Ascending aorta (tissue), 2 donors: ENCODE measurements around the gene C17orf75. TPM values are rescaled to one million over a fixed set of nuclear protein-coding genes. Genes with fewer than 3 reads are reported as not detected.
"Not testable (repeated sequence)": the region's sequence is repeated elsewhere in the genome, so short reads cannot be mapped to it uniquely, and the experiment has no call there.

Experiments
- DNase-seq, 2 donors: peaks; one replicate each; pipeline ENCODE4 v3.0.0-alpha.2; 2019; ENCODE audit warnings: low spot score in 2 of 2
- H3K27ac ChIP-seq, 2 donors: fragments of 200-600 bp; sonication (generic); one replicate each; pipeline ENCODE4 v1.5.1; 2016 to 2017; ENCODE audit warnings: mild to moderate bottlenecking in 1 of 2
- H3K27me3 ChIP-seq: fragments of 200-600 bp; sonication (generic); one replicate; pipeline ENCODE4 v1.5.1; 2017
- H3K36me3 ChIP-seq, 2 donors: fragments of 200-600 bp; sonication (generic); one replicate each; pipeline ENCODE4 v1.5.1; 2016
- H3K4me1 ChIP-seq, 2 donors: fragments of 200-600 bp; sonication (generic); one replicate each; pipeline ENCODE4 v1.5.1; 2016 to 2017; ENCODE audit warnings: mild to moderate bottlenecking in 1 of 2
- H3K4me3 ChIP-seq, 2 donors: fragments of 200-600 bp; sonication (generic); one replicate each; pipeline ENCODE4 v1.5.1; 2016 to 2017; ENCODE audit warnings: mild to moderate bottlenecking in 1 of 2
- H3K9me3 ChIP-seq, 2 donors: fragments of 200-600 bp; sonication (generic); one replicate each; pipeline ENCODE4 v1.5.1; 2016
- intact Hi-C: fragments of 100-400 bp; cut with DNase I; formaldehyde crosslinking; loops from one replicate; pipeline ENCODE4 v1.15.1; 2023
- total RNA-seq: library from RNA; depleted of rRNA; stranded (reverse); fragments of >200 nt; gene quantifications from one replicate; pipeline ENCODE4 v1.1.0, GENCODE V29; 2016
- TF ChIP-seq, protein P1 (sequence below), 3 experiments: fragments of 200-600 bp in 2 of 3; fragments of 450-650 bp in 1 of 3; sonication (generic) in 2 of 3; IDR thresholded peaks; one replicate each; pipeline ENCODE4 v1.5.1; 2016 to 2019; ENCODE audit warnings: antibody characterized with exemption in 3 of 3, mild to moderate bottlenecking in 1 of 3, moderate library complexity in 1 of 3

C17orf75 gene, protein sequence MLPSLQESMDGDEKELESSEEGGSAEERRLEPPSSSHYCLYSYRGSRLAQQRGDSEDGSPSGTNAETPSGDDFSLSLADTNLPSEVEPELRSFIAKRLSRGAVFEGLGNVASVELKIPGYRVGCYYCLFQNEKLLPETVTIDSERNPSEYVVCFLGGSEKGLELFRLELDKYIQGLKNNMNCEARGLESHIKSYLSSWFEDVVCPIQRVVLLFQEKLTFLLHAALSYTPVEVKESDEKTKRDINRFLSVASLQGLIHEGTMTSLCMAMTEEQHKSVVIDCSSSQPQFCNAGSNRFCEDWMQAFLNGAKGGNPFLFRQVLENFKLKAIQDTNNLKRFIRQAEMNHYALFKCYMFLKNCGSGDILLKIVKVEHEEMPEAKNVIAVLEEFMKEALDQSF
- 15.5 TPM for total RNA-seq

DNA sequence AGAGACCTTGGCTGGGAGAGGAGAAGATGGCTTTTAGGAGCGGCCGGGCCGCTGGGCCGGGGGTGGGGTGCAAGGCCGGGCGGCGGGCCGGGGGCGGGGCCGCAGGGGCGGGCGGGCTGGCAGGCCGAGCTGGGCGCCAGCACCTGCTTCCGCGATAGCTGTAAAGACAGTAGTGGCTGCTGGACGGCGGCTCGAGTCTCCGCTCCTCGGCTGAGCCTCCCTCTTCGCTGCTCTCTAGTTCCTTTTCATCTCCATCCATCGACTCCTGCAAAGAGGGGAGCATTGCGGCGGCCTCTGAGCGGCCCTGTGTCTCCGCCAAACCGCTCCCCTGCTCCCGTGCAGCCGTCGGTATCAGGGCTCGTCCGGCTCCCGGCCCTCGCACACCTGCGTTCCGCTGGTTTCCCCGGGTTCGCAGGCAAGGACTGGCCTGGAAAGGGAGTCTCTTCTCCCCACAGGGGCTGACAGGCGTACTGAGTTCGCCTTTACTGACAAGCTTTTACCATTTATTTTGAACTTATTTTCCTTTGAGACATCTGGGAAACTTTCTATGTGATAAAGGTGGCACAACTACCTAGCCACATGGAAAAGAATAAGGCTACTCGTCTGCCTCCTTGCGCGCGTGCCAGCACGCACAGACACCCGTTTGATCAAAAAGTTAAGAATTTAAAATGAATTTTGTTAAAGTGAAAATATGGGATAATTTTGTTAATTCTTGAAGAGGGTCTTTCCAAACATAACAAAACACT, at the start of gene C17orf75:
Gene C17orf75, minus strand, starts transcription at position 317 of the 746 bp plus-strand sequence. Its CDS starts 34 bp downstream, at position 283.
- H3K27me3 ChIP-seq: no peaks in the 10 kb centered on the region
- no peaks in the 10 kb centered on the region for H3K9me3 ChIP-seq
- intact Hi-C loops: no loop called here
- peak within 1 kb of the TSS; percentile 67 to 80 for H3K27ac ChIP-seq
- H3K4me1 ChIP-seq: peaks cover 0 to 9% of the 10 kb centered on the region in 2 donors
- peak within 1 kb of the TSS; percentile 71 to 86 for H3K4me3 ChIP-seq
- peak in 1 of 2 donors; percentile 82 for DNase-seq
- peaks cover under 1 to 8% of the 10 kb centered on the region in 2 donors for H3K36me3 ChIP-seq
- TF ChIP-seq, protein P1, sequence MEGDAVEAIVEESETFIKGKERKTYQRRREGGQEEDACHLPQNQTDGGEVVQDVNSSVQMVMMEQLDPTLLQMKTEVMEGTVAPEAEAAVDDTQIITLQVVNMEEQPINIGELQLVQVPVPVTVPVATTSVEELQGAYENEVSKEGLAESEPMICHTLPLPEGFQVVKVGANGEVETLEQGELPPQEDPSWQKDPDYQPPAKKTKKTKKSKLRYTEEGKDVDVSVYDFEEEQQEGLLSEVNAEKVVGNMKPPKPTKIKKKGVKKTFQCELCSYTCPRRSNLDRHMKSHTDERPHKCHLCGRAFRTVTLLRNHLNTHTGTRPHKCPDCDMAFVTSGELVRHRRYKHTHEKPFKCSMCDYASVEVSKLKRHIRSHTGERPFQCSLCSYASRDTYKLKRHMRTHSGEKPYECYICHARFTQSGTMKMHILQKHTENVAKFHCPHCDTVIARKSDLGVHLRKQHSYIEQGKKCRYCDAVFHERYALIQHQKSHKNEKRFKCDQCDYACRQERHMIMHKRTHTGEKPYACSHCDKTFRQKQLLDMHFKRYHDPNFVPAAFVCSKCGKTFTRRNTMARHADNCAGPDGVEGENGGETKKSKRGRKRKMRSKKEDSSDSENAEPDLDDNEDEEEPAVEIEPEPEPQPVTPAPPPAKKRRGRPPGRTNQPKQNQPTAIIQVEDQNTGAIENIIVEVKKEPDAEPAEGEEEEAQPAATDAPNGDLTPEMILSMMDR (IDR thresholded peaks at IDR 0.05): no peak

DNA sequence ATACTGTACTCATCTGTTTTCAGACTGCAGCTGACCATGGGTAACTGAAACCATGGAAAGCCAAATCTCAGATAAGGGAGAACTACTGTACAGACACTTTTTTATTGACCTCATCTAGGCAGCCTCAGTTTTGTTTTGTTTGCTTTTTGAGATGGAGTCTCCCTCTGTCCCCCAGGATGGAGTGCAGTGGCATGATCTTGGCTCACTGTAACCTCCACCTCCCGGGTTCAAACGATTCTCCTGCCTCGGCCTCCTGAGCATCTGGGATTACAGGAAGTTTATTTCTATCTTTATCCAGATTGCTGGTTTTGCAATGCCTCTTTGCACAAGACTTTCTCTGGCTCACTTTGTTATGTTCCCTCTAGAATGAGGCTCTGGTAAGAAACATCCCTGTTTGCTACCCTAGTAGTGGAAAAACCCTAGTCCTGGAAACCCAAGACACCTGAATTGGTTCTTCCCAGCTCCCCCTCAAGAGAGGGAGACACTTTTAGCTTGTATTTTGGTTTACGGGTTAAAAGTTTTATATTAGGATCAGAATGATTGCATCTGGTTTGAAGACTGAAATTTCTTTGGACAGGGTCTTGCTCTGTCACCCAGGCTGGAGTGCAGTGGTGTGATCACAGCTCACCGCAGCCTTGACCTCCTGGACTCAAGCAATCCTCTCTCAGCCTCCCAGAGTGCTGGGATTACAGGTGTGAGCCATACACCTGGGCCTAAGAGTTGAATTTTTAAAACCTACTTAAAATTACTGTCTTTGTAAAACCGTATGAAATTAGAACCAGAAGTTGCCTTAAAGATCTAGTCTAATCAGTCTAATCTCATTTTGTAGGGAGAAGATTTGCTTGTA, 46.9 kb upstream of the C17orf75 start:
- intact Hi-C loops: no loop called here
- Histone ChIP-seq H3K4me3 (no peak overlapping the region), H3K9me3 (no peaks in the 10 kb centered on the region), H3K27ac (no peak overlapping the region), H3K27me3 (no peaks in the 10 kb centered on the region), H3K36me3 (peaks cover 0 to 6% of the 10 kb centered on the region in 2 donors), H3K4me1 (no peaks in the 10 kb centered on the region)
- TF ChIP-seq, protein P1 (IDR thresholded peaks at IDR 0.05): no peak
- no peak for DNase-seq

DNA sequence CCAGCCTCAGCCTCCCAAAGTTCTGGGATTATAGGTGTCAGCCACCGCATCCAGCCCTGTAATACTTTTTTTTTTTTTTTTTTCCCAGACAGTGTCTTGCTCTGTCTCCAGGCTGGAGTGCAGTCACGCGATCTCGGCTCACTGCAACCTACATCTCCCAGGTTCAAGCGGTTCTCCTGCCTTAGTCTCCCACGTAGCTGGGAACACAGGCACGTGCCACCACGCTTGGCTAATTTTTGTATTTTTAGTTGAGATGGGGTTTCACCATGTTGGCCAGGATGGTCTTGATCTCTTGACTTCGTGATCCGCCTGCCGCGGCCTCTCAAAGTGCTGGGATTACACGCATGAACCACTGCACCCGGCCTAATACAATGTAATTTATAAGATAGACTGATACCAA, 46.2 kb upstream of the C17orf75 start:
- H3K27me3 ChIP-seq, H3K9me3 ChIP-seq, H3K36me3 ChIP-seq, intact Hi-C loops, DNase-seq, H3K4me1 ChIP-seq, H3K27ac ChIP-seq, H3K4me3 ChIP-seq: not testable (repeated sequence)

DNA sequence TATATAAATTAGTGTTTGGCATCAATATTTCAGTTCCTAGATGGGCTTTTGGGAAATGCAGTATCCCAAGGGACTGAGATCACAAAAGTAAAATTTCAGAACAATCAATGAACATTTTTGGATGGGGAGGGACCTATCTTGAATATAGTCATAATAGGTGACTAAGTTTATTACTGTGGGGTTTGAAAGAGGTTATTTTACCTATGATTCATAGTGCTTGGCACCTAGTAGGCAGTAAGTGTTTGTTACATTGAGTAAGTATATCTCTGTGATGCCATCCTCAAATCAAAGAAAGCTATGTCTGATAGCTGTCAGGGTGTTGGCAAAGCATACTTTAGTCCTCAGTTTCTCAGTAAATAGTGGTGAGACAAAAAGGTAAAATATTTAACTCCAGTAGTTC, 44.9 kb upstream of the C17orf75 start:
- Histone ChIP-seq H3K27me3 (no peaks in the 10 kb centered on the region), H3K4me1 (no peaks in the 10 kb centered on the region), H3K27ac (no peak overlapping the region), H3K36me3 (peaks cover 4 to 17% of the 10 kb centered on the region in 2 donors), H3K4me3 (no peak overlapping the region), H3K9me3 (no peaks in the 10 kb centered on the region)
- intact Hi-C loops: no loop called here
- TF ChIP-seq, protein P1 (IDR thresholded peaks at IDR 0.05): no peak
- DNase-seq: no peak

DNA sequence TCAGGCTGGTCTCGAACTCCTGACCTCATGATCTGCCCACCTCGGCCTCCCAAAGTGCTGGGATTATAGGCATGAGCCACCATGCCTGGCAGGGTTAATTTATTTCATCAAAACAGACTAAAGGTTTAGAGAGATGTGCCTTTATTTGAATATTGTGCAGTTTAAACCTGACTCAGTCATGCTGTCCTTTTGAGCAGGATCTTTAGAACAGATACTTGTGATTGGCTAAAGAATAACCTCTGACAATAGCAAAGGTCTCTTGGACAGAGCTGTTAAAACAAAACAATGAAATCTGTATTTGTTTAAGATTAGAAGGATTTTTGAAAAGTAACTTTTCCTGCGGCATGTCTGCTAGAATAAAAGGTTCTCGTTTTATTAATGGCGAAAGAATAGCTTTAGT, 44.0 kb upstream of the C17orf75 start:
- Histone ChIP-seq H3K4me1 (no peaks in the 10 kb centered on the region), H3K27ac (no peak overlapping the region), H3K4me3 (no peak overlapping the region), H3K27me3 (no peaks in the 10 kb centered on the region), H3K36me3 (peaks cover 4 to 26% of the 10 kb centered on the region in 2 donors), H3K9me3 (no peaks in the 10 kb centered on the region)
- intact Hi-C loops: no loop called here
- TF ChIP-seq, protein P1 (IDR thresholded peaks at IDR 0.05): no peak
- no peak for DNase-seq
